GM23248 (cell line): ENCODE data around the gene PAIP1. TPM values are rescaled to one million over a fixed set of nuclear protein-coding genes. Genes with fewer than 3 reads are reported as not detected.

Experiments
- DNase-seq: peaks from one replicate; pipeline ENCODE4 v3.0.0-alpha.2; 2015
- H2AFZ ChIP-seq: fragments of 200-600 bp; sonication (generic); 2 replicates; pipeline ENCODE4 v1.6.1; 2016; ENCODE audit warnings: antibody characterized with exemption
- H3F3A ChIP-seq: fragments of 200-600 bp; sonication (generic); 2 replicates; pipeline ENCODE4 v1.6.1; 2016; ENCODE audit warnings: mild to moderate bottlenecking, antibody characterized with exemption, mixed run types; ENCODE audit not compliant: insufficient read depth
- H3K27ac ChIP-seq: fragments of 200-600 bp; sonication (generic); 2 replicates; pipeline ENCODE4 v1.5.1; 2016; ENCODE audit warnings: mild to moderate bottlenecking
- H3K27me3 ChIP-seq: fragments of 200-600 bp; sonication (generic); replicated peaks from 2 replicates; pipeline ENCODE4 v1.6.1; 2016; ENCODE audit warnings: mild to moderate bottlenecking; ENCODE audit not compliant: insufficient read depth
- H3K36me3 ChIP-seq: fragments of 200-600 bp; sonication (generic); 2 replicates; pipeline ENCODE4 v1.6.1; 2016; ENCODE audit warnings: low read depth, mild to moderate bottlenecking
- H3K4me1 ChIP-seq: fragments of 200-600 bp; sonication (generic); 2 replicates; pipeline ENCODE4 v1.6.1; 2016; ENCODE audit warnings: mild to moderate bottlenecking; ENCODE audit not compliant: insufficient read depth
- H3K4me2 ChIP-seq: fragments of 200-600 bp; sonication (generic); one replicate; pipeline ENCODE4 v1.6.1; 2016; ENCODE audit warnings: mild to moderate bottlenecking; ENCODE audit not compliant: unreplicated experiment
- H3K4me3 ChIP-seq: fragments of 200-600 bp; sonication (generic); 2 replicates; pipeline ENCODE4 v1.5.1; 2016; ENCODE audit warnings: mild to moderate bottlenecking
- H3K79me2 ChIP-seq: fragments of 200-600 bp; sonication (generic); 2 replicates; pipeline ENCODE4 v1.6.1; 2016; ENCODE audit warnings: mild to moderate bottlenecking; ENCODE audit not compliant: insufficient read depth
- H3K9ac ChIP-seq: fragments of 200-600 bp; sonication (generic); 2 replicates; pipeline ENCODE4 v1.6.1; 2016; ENCODE audit warnings: mild to moderate bottlenecking
- H3K9me2 ChIP-seq: fragments of 200-600 bp; sonication (generic); 2 replicates; pipeline ENCODE4 v1.6.1; 2016; ENCODE audit warnings: mixed run types, mild to moderate bottlenecking, moderate library complexity; ENCODE audit not compliant: insufficient read depth
- H3K9me3 ChIP-seq: fragments of 200-600 bp; sonication (generic); one replicate; pipeline ENCODE4 v1.6.1; 2017; ENCODE audit warnings: low read depth
- H4K20me1 ChIP-seq: fragments of 200-600 bp; sonication (generic); 2 replicates; pipeline ENCODE4 v1.6.0; 2016; ENCODE audit not compliant: insufficient read depth
- EZH2 ChIP-seq: fragments of 200-600 bp; sonication (generic); IDR thresholded peaks from 2 replicates; pipeline ENCODE4 v1.6.1; 2018; ENCODE audit warnings: antibody characterized with exemption, mild to moderate bottlenecking; ENCODE audit not compliant: insufficient read depth, poor library complexity, severe bottlenecking
- EZH2phosphoT487 ChIP-seq: fragments of 200-600 bp; sonication (generic); IDR thresholded peaks from 2 replicates; pipeline ENCODE4 v1.6.1; 2018; ENCODE audit warnings: antibody characterized with exemption, moderate library complexity, mild to moderate bottlenecking, low read depth; ENCODE audit not compliant: insufficient read depth
- WGBS, 2 experiments: methylation state at CpG; one replicate each; pipeline ENCODE4 v1.1.6; 2015 to 2017; ENCODE audit warnings: low lambda C conversion rate in 2 of 2, low coverage in 1 of 2; ENCODE audit errors: missing lambda C conversion rate in 2 of 2; 5-methylcytosine and 5-hydroxymethylcytosine counted together
- in situ Hi-C: fragments of 300-500 bp; cut with MboI; formaldehyde crosslinking; loops from 2 replicates; pipeline ENCODE4 v1.15.0; 2020
- polyA plus RNA-seq: library from polyadenylated mRNA; unstranded; fragments of >200 nt; fragmentation: Nextera tagmentation; extraction: Ambion mirVana; gene quantifications from 2 replicates; pipeline ENCODE4 v1.2.1, GENCODE V29; 2016
- total RNA-seq: library from RNA; depleted of rRNA; stranded (reverse); fragments of >200 nt; shearing (Covaris generic); gene quantifications from 2 replicates; pipeline ENCODE4 v1.2.3, GENCODE V29; 2014

The PAIP1 gene
- total and polyA plus RNA-seq, 2 experiments from 2014 or later: 91.1 to 135 TPM

DNA sequence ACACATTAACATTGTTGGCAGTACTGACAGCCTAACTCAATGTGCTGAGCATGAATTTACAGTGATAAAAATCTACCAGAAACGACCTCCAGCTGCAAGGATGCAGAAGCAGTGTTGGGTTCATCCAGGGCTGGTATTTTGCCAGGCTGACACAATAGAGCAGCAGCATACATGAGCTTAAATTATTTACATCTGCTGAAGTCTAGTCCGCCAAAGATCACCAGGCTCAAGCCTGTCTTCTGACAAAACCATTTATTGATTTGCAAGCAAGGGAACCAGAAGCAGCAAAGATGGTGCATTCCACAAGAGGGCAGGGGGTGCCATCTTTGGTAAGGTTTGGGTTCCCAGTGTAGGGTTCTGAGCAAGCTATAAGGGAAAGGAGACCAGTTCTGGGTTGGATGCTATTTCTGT is 33.2 kb downstream of the PAIP1 start:
- Histone ChIP-seq H3K9me2 (no peaks in the 10 kb centered on the region), H3K9ac (no peak overlapping the region), H3K4me3 (no peak overlapping the region), H2AFZ (no peak overlapping the region), H3K79me2 (no peaks in the 10 kb centered on the region), H3F3A (0 out of 2 replicates have a peak, but pooled peaks cover 6% of the 10 kb centered on the region), H3K36me3 (peaks cover 25% of the 10 kb centered on the region), H3K4me2 (no peak overlapping the region), H3K27ac (no peak overlapping the region), H3K9me3 (no peaks in the 10 kb centered on the region), H3K27me3 (no peaks in the 10 kb centered on the region), H3K4me1 (no peaks in the 10 kb centered on the region), H4K20me1 (no peaks in the 10 kb centered on the region)
- in situ Hi-C loops: no loop called here
- 9 to 20% methylated on average over 2 of the region's 2 CpGs for WGBS, 2 experiments
- peak; percentile 1 for DNase-seq
- TF ChIP-seq EZH2: no peak
- no peak for TF ChIP-seq EZH2phosphoT487

DNA sequence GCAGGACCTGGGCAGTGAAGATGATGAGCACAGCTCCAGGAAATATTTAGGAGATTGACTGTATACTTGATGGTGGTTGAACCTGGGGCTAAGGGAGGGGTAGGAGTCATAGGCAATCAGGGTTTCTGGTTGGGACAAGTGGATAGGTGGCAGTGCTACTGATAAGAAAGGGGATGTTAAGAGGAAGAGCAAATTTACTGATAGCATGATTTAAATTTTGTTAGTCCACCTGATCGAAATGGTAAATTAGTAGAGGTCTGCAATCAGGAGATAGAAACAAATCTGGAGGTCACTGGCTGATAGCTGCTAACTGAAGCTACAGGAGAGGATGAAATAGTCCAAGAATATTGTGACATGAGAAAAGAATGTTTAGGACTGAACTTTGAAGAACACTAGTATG is 36.3 kb downstream of the PAIP1 start:
- no peak for TF ChIP-seq EZH2
- TF ChIP-seq EZH2phosphoT487: no peak
- in situ Hi-C loops: no loop called here
- 0 out of 2 replicates have a peak, but pooled peaks cover 4% of the 10 kb centered on the region for H3K36me3 ChIP-seq
- peaks cover 4% of the 10 kb centered on the region; the same call in 1 of the 2 replicates for H3K4me1 ChIP-seq
- H3K4me2 ChIP-seq: no peak overlapping the region
- no peaks in the 10 kb centered on the region for H3K27me3 ChIP-seq
- no peak overlapping the region for H2AFZ ChIP-seq
- H3F3A ChIP-seq: no peaks in the 10 kb centered on the region
- H3K27ac ChIP-seq: no peak overlapping the region
- H3K9me3 ChIP-seq: no peaks in the 10 kb centered on the region
- no peak overlapping the region for H3K9ac ChIP-seq
- no peak for DNase-seq
- H3K79me2 ChIP-seq: no peaks in the 10 kb centered on the region
- no peaks in the 10 kb centered on the region for H3K9me2 ChIP-seq
- no peaks in the 10 kb centered on the region for H4K20me1 ChIP-seq
- no peak overlapping the region for H3K4me3 ChIP-seq
- WGBS, 2 experiments: 96 to 97% methylated on average over 1 of the region's 1 CpG

DNA sequence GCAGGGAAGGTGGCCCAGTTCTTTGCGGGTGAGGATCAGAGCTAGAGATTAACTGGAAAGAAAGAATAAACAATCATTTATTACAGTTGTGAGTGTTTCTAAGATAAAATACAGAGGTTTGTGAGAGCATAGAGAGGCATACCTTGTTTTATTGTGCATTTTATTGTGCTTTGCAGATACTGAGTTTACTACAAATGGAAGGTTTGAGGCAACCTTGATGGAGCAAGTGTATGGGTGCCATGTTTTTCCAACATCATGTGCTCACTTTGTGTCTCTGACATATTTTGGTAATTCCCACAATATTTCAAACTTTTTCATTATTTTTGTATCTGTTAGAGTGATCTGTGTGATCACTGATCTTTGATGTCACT is 41.2 kb downstream of the PAIP1 start:
- no peaks in the 10 kb centered on the region for H4K20me1 ChIP-seq

DNA sequence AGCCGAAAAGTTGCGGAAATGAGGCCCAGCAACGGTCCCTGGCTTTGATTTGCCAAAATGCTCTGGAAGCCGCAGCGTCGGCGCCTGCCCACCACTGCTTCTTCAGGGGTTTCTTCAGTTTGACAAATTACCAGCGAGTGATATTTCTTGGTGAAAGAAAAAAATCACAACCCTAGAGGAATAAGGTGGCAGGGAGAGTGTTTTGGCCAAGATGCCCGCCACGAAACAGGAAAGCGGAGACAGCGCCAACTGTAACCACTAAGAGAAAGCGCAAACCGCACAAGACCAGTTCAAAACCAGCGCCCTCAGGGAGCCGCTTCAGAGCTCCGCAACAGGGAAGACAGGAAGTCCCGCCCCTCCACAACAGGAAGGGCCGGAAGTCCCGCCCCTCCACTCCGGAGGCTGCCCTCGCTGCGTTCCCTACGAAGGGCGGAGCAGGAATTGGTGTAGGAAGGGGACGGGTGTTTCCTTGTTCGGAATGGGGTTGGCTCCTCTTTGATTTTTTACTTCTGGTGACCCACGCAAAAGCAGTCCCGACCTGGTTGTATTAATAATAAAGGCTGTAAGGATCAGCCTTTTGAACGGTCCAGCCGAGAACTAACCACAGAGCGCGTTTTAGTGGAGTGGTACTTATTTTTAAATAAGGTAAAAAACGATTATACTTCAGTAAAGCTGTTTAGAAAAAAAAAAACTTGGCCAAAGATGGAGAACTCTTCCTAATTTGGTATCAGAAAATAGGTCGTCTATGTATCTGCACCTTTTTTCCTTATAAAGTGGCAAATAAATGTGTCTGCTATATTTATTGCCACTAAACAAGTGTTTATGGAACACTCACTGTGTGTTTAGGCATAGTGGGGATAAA is 41.8 kb downstream of the PAIP1 start, which contains the start of gene C5orf34:
Gene C5orf34 (minus strand): TSS at position 333 of the 862 bp plus-strand sequence. CDS start 5,809 bp downstream, outside the sequence.
- Histone ChIP-seq H4K20me1 (no peaks in the 10 kb centered on the region), H3K36me3 (no peaks in the 10 kb centered on the region), H3K9me3 (no peaks in the 10 kb centered on the region), H3K9me2 (no peaks in the 10 kb centered on the region), H3K4me3 (peak within 1 kb of the TSS; percentile 90), H3K27ac (peak within 1 kb of the TSS; percentile 99), H3K4me2 (peak within 1 kb of the TSS; percentile 99), H2AFZ (peak within 1 kb of the TSS; percentile 98), H3K9ac (peak within 1 kb of the TSS; percentile 98), H3F3A (peaks cover 11% of the 10 kb centered on the region), H3K79me2 (peaks cover 28% of the 10 kb centered on the region), H3K27me3 (no peaks in the 10 kb centered on the region), H3K4me1 (peaks cover 16% of the 10 kb centered on the region)
- 1 to 2% methylated on average over 35 of the region's 35 CpGs for WGBS, 2 experiments
- no peak for TF ChIP-seq EZH2
- no peak for TF ChIP-seq EZH2phosphoT487
- DNase-seq: peak; percentile 99
- in situ Hi-C loops: no loop called here

More for the DNA sequence above, 41.2 kb downstream of the PAIP1 start:
- Histone ChIP-seq H3K9me3 (no peaks in the 10 kb centered on the region), H3K4me1 (peaks cover 16% of the 10 kb centered on the region), H3F3A (peaks cover 11% of the 10 kb centered on the region), H3K36me3 (no peaks in the 10 kb centered on the region), H3K27ac (peak overlapping the region; percentile 99), H3K79me2 (peaks cover 24% of the 10 kb centered on the region), H2AFZ (peak overlapping the region; percentile 98), H3K27me3 (no peaks in the 10 kb centered on the region), H3K9me2 (no peaks in the 10 kb centered on the region), H3K4me3 (peak overlapping the region; percentile 90), H3K9ac (peak overlapping the region; percentile 98), H3K4me2 (peak overlapping the region; percentile 99)
- WGBS, 2 experiments: 75 to 92% methylated on average over 1 of the region's 1 CpG
- TF ChIP-seq EZH2: no peak
- TF ChIP-seq EZH2phosphoT487: no peak
- in situ Hi-C loops: no loop called here
- peak; percentile 5 for DNase-seq
